ENCODE measurements around the gene OR2T3. TPM values are rescaled to one million over a fixed set of nuclear protein-coding genes. Genes with fewer than 3 reads are reported as not detected.
"Not testable (repeated sequence)": the region's sequence is repeated elsewhere in the genome, so short reads cannot be mapped to it uniquely, and the experiment has no call there.

Gene OR2T3
- total and polyA plus RNA-seq, 5 experiments from 2014 or later, result not detected

DNA sequence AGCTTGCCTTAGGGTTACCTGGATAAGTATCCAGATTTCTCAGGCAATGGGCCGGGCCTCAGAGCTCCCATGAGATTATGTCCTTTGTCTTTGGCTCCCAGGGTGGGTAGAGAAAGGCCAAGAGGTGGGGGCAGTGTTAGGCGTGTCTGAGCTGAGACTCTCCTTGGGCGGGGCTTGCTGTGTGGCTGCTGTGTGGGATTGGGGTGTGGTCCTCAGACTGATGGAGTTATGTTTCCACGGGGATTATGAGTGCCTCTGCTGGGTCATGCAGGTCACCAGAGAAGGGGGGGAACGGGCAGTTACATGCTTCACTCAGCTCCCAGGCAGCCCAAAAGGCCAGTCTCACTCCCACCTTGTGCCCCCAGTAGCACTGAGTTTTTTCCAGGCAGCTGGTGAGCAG is 23.5 kb downstream of the OR2T3 start:
- H3K4me1 Mint-ChIP-seq, POLR2A ChIA-PET, H3K36me3 Mint-ChIP-seq, ATAC-seq, DNase-seq, H3K9me3 Mint-ChIP-seq, H3K4me3 Mint-ChIP-seq, H3K27ac Mint-ChIP-seq, H3K27me3 Mint-ChIP-seq: not testable (repeated sequence)

DNA sequence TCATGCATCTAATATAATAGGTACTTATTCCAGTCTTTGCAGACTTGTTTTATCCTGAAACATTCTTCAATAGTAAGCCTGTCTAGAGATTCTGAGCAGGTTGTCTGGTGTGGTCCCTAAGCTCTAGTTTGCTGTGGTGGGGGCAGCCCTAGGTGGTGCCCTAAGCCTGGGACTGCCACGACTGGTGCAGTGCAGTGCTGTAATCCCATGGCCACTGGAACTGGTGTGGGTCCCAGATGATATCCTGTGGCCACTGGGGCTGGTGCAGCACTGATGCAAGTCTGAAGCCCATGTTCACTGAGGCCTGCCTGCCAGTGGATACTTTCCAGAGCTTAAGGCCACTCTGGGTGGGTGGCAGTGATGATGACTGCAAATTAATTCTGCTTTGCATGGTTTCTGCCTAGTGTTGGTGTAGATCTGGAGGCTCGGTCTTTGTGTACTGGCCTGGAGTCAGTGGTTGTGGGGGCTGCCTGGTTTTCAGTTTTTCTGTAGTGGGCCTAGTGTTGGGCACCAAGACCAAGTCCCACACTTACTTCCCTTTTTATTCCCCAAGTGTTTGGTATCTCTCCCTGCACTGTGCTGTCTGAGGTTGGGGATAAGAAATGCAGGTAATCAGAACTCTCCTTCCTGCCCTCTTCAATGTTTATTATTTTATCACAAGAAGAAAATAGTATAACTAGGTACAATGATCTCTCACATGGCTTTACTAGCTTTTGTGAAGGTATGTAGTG is 27.3 kb downstream of the OR2T3 start:
- H3K9me3 Mint-ChIP-seq, DNase-seq, POLR2A ChIA-PET, H3K4me1 Mint-ChIP-seq, H3K27me3 Mint-ChIP-seq, ATAC-seq, H3K4me3 Mint-ChIP-seq, H3K36me3 Mint-ChIP-seq: not testable (repeated sequence)
- peak overlapping the region in 1 of 10 donors; percentile 15 for H3K27ac Mint-ChIP-seq

DNA sequence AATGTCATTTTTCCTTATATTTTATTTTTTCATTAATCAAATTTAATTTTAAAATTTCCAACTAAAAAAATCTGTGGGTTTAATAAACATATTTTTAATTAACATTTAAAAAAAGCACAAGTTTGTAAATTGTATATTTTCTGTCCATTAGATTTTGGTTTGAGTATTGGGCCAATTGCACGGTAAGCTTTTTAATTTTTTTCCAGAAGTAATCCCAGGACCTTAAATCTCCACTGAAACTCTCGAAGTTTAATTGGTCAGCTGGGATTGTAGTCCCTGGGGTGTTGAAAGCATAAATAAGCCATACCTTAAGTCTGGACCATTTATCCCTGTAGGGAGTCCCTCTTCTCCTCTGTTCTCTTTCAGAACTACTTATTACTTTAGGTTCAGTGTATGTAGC is 34.6 kb downstream of the OR2T3 start, which contains the start of gene OR2G6:
TSS of gene OR2G6 (plus strand) at position 301 of the 400 bp plus-strand sequence. CDS start 13,574 bp downstream, outside the sequence.
- H3K27ac Mint-ChIP-seq, H3K4me1 Mint-ChIP-seq, H3K9me3 Mint-ChIP-seq, H3K36me3 Mint-ChIP-seq, ATAC-seq, H3K4me3 Mint-ChIP-seq, DNase-seq, POLR2A ChIA-PET, H3K27me3 Mint-ChIP-seq: not testable (repeated sequence)

DNA sequence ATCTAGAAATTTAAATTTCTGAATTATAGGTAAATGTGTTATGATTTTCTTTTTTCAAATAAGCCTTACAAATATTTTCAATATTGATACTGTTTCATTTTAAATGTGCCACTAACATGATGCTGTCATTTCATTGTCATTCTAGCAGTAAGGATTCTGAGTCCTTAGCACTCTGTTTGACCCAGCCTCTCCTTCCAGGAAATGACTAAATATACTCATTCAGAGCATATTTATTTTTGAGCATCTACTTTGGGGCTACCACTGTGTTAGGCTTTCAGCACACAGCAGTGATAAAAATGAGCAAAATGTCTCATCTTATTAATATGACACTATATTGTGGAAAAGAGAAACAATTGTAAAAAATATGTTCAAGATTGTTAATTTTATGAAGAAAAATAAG is 37.1 kb downstream of the OR2T3 start:
- H3K4me3 Mint-ChIP-seq, POLR2A ChIA-PET: not testable (repeated sequence)

DNA sequence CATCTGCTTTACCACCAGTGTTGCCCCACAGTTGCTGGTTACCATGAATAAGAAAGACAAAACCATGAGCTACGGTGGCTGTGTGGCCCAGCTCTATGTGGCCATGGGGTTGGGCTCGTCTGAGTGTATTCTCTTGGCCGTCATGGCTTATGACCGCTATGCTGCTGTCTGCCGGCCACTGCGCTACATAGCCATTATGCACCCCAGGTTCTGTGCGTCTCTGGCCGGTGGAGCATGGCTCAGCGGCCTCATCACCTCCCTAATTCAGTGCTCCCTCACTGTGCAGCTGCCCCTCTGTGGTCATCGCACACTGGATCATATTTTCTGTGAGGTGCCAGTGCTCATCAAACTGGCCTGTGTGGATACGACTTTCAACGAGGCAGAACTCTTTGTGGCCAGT is 48.7 kb downstream of the OR2T3 start:
- POLR2A ChIA-PET, result no interaction called here
- Mint-ChIP-seq H3K27ac (no peak overlapping the region), H3K4me3 (peak overlapping the region in 1 of 10 donors; percentile 56), H3K4me1 (no peaks in the 10 kb centered on the region), H3K9me3 (peaks cover 0 to 11% (median 0%) of the 10 kb centered on the region in 9 donors), H3K27me3 (no peaks in the 10 kb centered on the region), H3K36me3 (peaks cover 0 to 9% (median 0%) of the 10 kb centered on the region in 3 donors)
- DNase-seq (peak in 1 of 10 donors; percentile 35), ATAC-seq (no peak)

More for the DNA sequence above, 37.1 kb downstream of the OR2T3 start:
- not testable (repeated sequence) for H3K4me1 Mint-ChIP-seq, DNase-seq, H3K9me3 Mint-ChIP-seq, ATAC-seq, H3K27ac Mint-ChIP-seq, H3K27me3 Mint-ChIP-seq, H3K36me3 Mint-ChIP-seq

Other genes starting within 250 kb of the OR2T3 start
- not detected for gene OR2M4, start 241.9 kb upstream of the OR2T3 start, total RNA-seq
- not detected for gene OR2M4, start 241.9 kb upstream of the OR2T3 start, polyA plus RNA-seq
- not detected for gene OR2T33, start 195.4 kb upstream of the OR2T3 start, total RNA-seq
- not detected for gene OR2T33, start 195.4 kb upstream of the OR2T3 start, polyA plus RNA-seq
- not detected for gene OR2T12, start 169.9 kb upstream of the OR2T3 start, total RNA-seq
- gene OR2T12, start 169.9 kb upstream of the OR2T3 start, polyA plus RNA-seq, result not detected
- gene OR2M7, start 148.8 kb upstream of the OR2T3 start, total RNA-seq, result not detected
- not detected for gene OR2M7, start 148.8 kb upstream of the OR2T3 start, polyA plus RNA-seq
- not detected for gene OR14C36, start 124.6 kb upstream of the OR2T3 start, total RNA-seq
- not detected for gene OR14C36, start 124.6 kb upstream of the OR2T3 start, polyA plus RNA-seq
- not detected for gene OR2T4, start 111.7 kb upstream of the OR2T3 start, total RNA-seq
- gene OR2T4, start 111.7 kb upstream of the OR2T3 start, polyA plus RNA-seq, result not detected
- not detected for gene OR2T6, start 97.6 kb upstream of the OR2T3 start, total RNA-seq
- gene OR2T6, start 97.6 kb upstream of the OR2T3 start, polyA plus RNA-seq, result not detected
- gene OR2T1, start 70.3 kb upstream of the OR2T3 start, total RNA-seq, result not detected
- not detected for gene OR2T1, start 70.3 kb upstream of the OR2T3 start, polyA plus RNA-seq
- not detected for gene OR2T2, start 27.7 kb upstream of the OR2T3 start, total RNA-seq
- not detected for gene OR2T2, start 27.7 kb upstream of the OR2T3 start, polyA plus RNA-seq
- gene OR2T5, start 15.2 kb downstream of the OR2T3 start, total RNA-seq, result not detected
- not detected for gene OR2T5, start 15.2 kb downstream of the OR2T3 start, polyA plus RNA-seq
- not detected for gene OR2G6, start 34.7 kb downstream of the OR2T3 start, total RNA-seq
- gene OR2G6, start 34.7 kb downstream of the OR2T3 start, polyA plus RNA-seq, result not detected
- not detected for gene OR2T29, start 89.4 kb downstream of the OR2T3 start, total RNA-seq
- gene OR2T29, start 89.4 kb downstream of the OR2T3 start, polyA plus RNA-seq, result not detected
- not detected for gene OR2T34, start 101.4 kb downstream of the OR2T3 start, total RNA-seq
- gene OR2T34, start 101.4 kb downstream of the OR2T3 start, polyA plus RNA-seq, result under 1 TPM in 1 of 3 donors, not detected in 2; 0.17 TPM
- gene OR2T10, start 124.3 kb downstream of the OR2T3 start, total RNA-seq, result not detected
- not detected for gene OR2T10, start 124.3 kb downstream of the OR2T3 start, polyA plus RNA-seq
- not detected for gene OR2T11, start 161.7 kb downstream of the OR2T3 start, total RNA-seq
- not detected for gene OR2T11, start 161.7 kb downstream of the OR2T3 start, polyA plus RNA-seq
- gene OR2T35, start 171.9 kb downstream of the OR2T3 start, total RNA-seq, result not detected
- not detected for gene OR2T35, start 171.9 kb downstream of the OR2T3 start, polyA plus RNA-seq
- gene OR2T27, start 182.2 kb downstream of the OR2T3 start, total RNA-seq, result not detected
- gene OR2T27, start 182.2 kb downstream of the OR2T3 start, polyA plus RNA-seq, result not detected
- not detected for gene OR14I1, start 229.4 kb downstream of the OR2T3 start, total RNA-seq
- gene OR14I1, start 229.4 kb downstream of the OR2T3 start, polyA plus RNA-seq, result not detected